IMR-90 (cell line): ENCODE results near the gene CHRNA3. TPM values are rescaled to one million over a fixed set of nuclear protein-coding genes. Genes with fewer than 3 reads are reported as not detected.

ENCODE experiments used
- ATAC-seq: fragments of 200-7000 bp; cut with Tn5 transposase; 2 replicates; pipeline ENCODE4 v1.9.1; 2020; ENCODE audit warnings: low read depth, mild to moderate bottlenecking, moderate library complexity
- BruUV-seq: library from RNA; stranded (reverse); fragments of 400-500 nt; replicated peaks from 2 replicates; lab custom pipeline; 2021; lab: Mats Ljungman, UMichigan
- CTCF ChIA-PET: fragments of 300-600 bp; formaldehyde crosslinking; extraction: SDS; loops from one replicate; lab custom pipeline; 2021; ENCODE audit warnings: antibody characterized with exemption; lab: Yijun Ruan, JAX
- POLR2A ChIA-PET: fragments of 300-600 bp; sonication (Branson Sonifier 250); formaldehyde crosslinking; loops from one replicate; lab custom pipeline; 2022; ENCODE audit warnings: antibody characterized with exemption; ENCODE audit not compliant: unreplicated experiment; lab: Charles Lee
- DNase-seq: peaks from one replicate; pipeline ENCODE4 v3.0.0; 2013
- H2AFZ ChIP-seq: replicated peaks from 2 replicates; pipeline ENCODE3; 2013; ENCODE audit warnings: low read length, mild to moderate bottlenecking; ENCODE audit not compliant: poor library complexity
- H2AK5ac ChIP-seq: 2 replicates; pipeline ENCODE4 v1.6.1; 2013; ENCODE audit warnings: low read depth, low read length, inconsistent platforms
- H2AK9ac ChIP-seq: replicated peaks from 2 replicates; pipeline ENCODE3; 2013; ENCODE audit warnings: mild to moderate bottlenecking, low read depth, low read length, moderate library complexity; ENCODE audit not compliant: poor library complexity
- H2BK120ac ChIP-seq: 2 replicates; pipeline ENCODE4 v1.6.1; 2013; ENCODE audit warnings: low read depth, low read length, inconsistent platforms
- H2BK15ac ChIP-seq: 3 replicates; pipeline ENCODE4 v1.6.1; 2013; ENCODE audit warnings: low read depth, low read length, inconsistent platforms
- H2BK20ac ChIP-seq: 2 replicates; pipeline ENCODE4 v1.6.1; 2013; ENCODE audit warnings: low read depth, mild to moderate bottlenecking, inconsistent platforms, low read length, moderate library complexity
- H2BK5ac ChIP-seq: 2 replicates; pipeline ENCODE4 v1.6.1; 2013; ENCODE audit warnings: mild to moderate bottlenecking, low read depth, low read length, inconsistent platforms; ENCODE audit not compliant: poor library complexity, severe bottlenecking
- H3K14ac ChIP-seq: replicated peaks from 2 replicates; pipeline ENCODE4 v1.6.1; 2013; ENCODE audit warnings: low read depth, low read length, inconsistent platforms
- H3K18ac ChIP-seq: 2 replicates; pipeline ENCODE4 v1.6.1; 2013; ENCODE audit warnings: low read depth, low read length, control low read depth
- H3K23ac ChIP-seq: 2 replicates; pipeline ENCODE4 v1.6.1; 2013; ENCODE audit warnings: low read depth, low read length, inconsistent platforms
- H3K27ac ChIP-seq: 2 replicates; pipeline ENCODE4 v1.5.1; 2013; ENCODE audit warnings: mild to moderate bottlenecking, control low read depth, low read length; ENCODE audit not compliant: insufficient read depth
- H3K27me3 ChIP-seq: 2 replicates; pipeline ENCODE4 v1.6.1; 2013; ENCODE audit warnings: low read length; ENCODE audit not compliant: control insufficient read depth, insufficient read depth
- H3K36me3 ChIP-seq: 2 replicates; pipeline ENCODE4 v1.6.1; 2013; ENCODE audit warnings: low read length, mixed read lengths; ENCODE audit not compliant: control insufficient read depth, insufficient read depth
- H3K4ac ChIP-seq: 2 replicates; pipeline ENCODE4 v1.6.1; 2013; ENCODE audit warnings: low read depth, low read length, inconsistent platforms
- H3K4me1 ChIP-seq: 2 replicates; pipeline ENCODE4 v1.6.1; 2013; ENCODE audit warnings: low read length, mixed read lengths; ENCODE audit not compliant: control insufficient read depth, insufficient read depth
- H3K4me2 ChIP-seq: 2 replicates; pipeline ENCODE4 v1.6.1; 2013; ENCODE audit warnings: low read depth, mild to moderate bottlenecking, control low read depth, low read length, moderate library complexity
- H3K4me3 ChIP-seq: 2 replicates; pipeline ENCODE4 v1.5.1; 2013; ENCODE audit warnings: low read depth, mild to moderate bottlenecking, control low read depth, low read length, moderate library complexity; ENCODE audit not compliant: insufficient read depth
- H3K56ac ChIP-seq: 2 replicates; pipeline ENCODE4 v1.6.1; 2013; ENCODE audit warnings: low read length, inconsistent platforms; ENCODE audit not compliant: insufficient read depth; ENCODE audit errors: extremely low read depth
- H3K79me1 ChIP-seq, 2 experiments: 2 replicates each; pipeline ENCODE4 v1.6.1; 2013; ENCODE audit warnings: low read length in 2 of 2, inconsistent platforms in 1 of 2, low read depth in 1 of 2
- H3K9ac ChIP-seq: 2 replicates; pipeline ENCODE4 v1.6.1; 2013; ENCODE audit warnings: low read depth, low read length, control low read depth
- H3K9me1 ChIP-seq: 2 replicates; pipeline ENCODE4 v1.6.1; 2013; ENCODE audit warnings: low read length, inconsistent platforms; ENCODE audit not compliant: insufficient read depth
- H3K9me3 ChIP-seq: 2 replicates; pipeline ENCODE4 v1.6.1; 2013; ENCODE audit warnings: low read length; ENCODE audit not compliant: control insufficient read depth, insufficient read depth
- H4K20me1 ChIP-seq: 2 replicates; pipeline ENCODE4 v1.6.1; 2013; ENCODE audit warnings: low read length, inconsistent platforms; ENCODE audit not compliant: insufficient read depth
- H4K5ac ChIP-seq: 2 replicates; pipeline ENCODE4 v1.6.1; 2013; ENCODE audit warnings: mild to moderate bottlenecking, low read depth, low read length, control low read depth
- H4K8ac ChIP-seq, 2 experiments: 2 replicates each; pipeline ENCODE4 v1.6.1; 2013; ENCODE audit warnings: low read depth in 2 of 2, low read length in 2 of 2, control low read depth in 1 of 2, inconsistent platforms in 1 of 2
- H4K91ac ChIP-seq: 2 replicates; pipeline ENCODE4 v1.6.1; 2013; ENCODE audit warnings: low read depth, low read length, inconsistent platforms; ENCODE audit not compliant: insufficient read depth
- FOS ChIP-seq: fragments of 150-350 bp; IDR thresholded peaks from 2 replicates; pipeline ENCODE4 v1.6.1; 2016; ENCODE audit warnings: low read depth, low read length
- MAZ ChIP-seq: IDR thresholded peaks from 2 replicates; pipeline ENCODE4 v1.6.1; 2012; ENCODE audit warnings: low read depth, mild to moderate bottlenecking, low read length, improper control_type of control experiment, moderate library complexity, borderline replicate concordance
- RAD21 ChIP-seq: IDR thresholded peaks from 2 replicates; pipeline ENCODE4 v1.6.1; 2012; ENCODE audit warnings: low read length, improper control_type of control experiment
- RCOR1 ChIP-seq: IDR thresholded peaks from 2 replicates; pipeline ENCODE4 v1.6.1; 2012; ENCODE audit warnings: mild to moderate bottlenecking, low read length, improper control_type of control experiment; ENCODE audit not compliant: insufficient replicate concordance
- RFX5 ChIP-seq: IDR thresholded peaks from 2 replicates; pipeline ENCODE4 v1.8.0; 2012; ENCODE audit warnings: low read depth, mild to moderate bottlenecking, low read length, moderate library complexity
- WGBS, 2 experiments: methylation state at CpG; one replicate each; pipeline versions ENCODE4 v1.1.5 to v1.1.7; 2013; ENCODE audit warnings: missing lambda C conversion rate in 2 of 2; ENCODE audit not compliant: insufficient read length in 1 of 2; ENCODE audit errors: extremely low coverage in 2 of 2; 5-methylcytosine and 5-hydroxymethylcytosine counted together
- dilution Hi-C: fragments of 300-500 bp; cut with HindIII; formaldehyde crosslinking; loops from one replicate; pipeline ENCODE4 v1.14.3; 2018; ENCODE audit warnings: low sequenced_read_pairs; ENCODE audit not compliant: unreplicated experiment
- in situ Hi-C: fragments of 300-500 bp; cut with MboI; formaldehyde crosslinking; loops from 3 replicates; pipeline ENCODE4 v1.14.3; 2019; ENCODE audit warnings: low sequenced_read_pairs, inconsistent platforms, mixed read lengths
- intact Hi-C: fragments of 100-400 bp; cut with micrococcal nuclease; formaldehyde crosslinking; loops from 2 replicates; pipeline ENCODE4 v1.10.0; 2022
- polyA plus RNA-seq, 3 experiments: library from polyadenylated mRNA; depleted of rRNA; stranded (reverse); fragments of >200 nt; gene quantifications; 2 replicates each; pipeline ENCODE4 v1.2.3, GENCODE V29; 2012; ENCODE audit warnings: low replicate concordance in 1 of 3
- total RNA-seq: library from RNA; depleted of rRNA; stranded (reverse); fragments of >200 nt; gene quantifications from 2 replicates; pipeline ENCODE4 v1.2.3, GENCODE V29; 2012

The CHRNA3 gene
- total and polyA plus RNA-seq, 2 of the 4 experiments (the other 2 are of a cell fraction): not detected

GRCh38 chr15:78634210-78635145, 13.7 kb upstream of the CHRNA3 start:
- no peaks in the 10 kb centered on the region for H3K79me1 ChIP-seq
- no peaks in the 10 kb centered on the region for H3K4me1 ChIP-seq
- POLR2A ChIA-PET: no interaction called here
- H2BK120ac ChIP-seq: no peak overlapping the region
- H3K4me3 ChIP-seq: no peak overlapping the region
- H3K56ac ChIP-seq: no peak overlapping the region
- H3K9me1 ChIP-seq: no peaks in the 10 kb centered on the region
- peak overlapping the region; percentile 55 for H2AK9ac ChIP-seq
- in situ Hi-C loops: no loop called here
- no peaks in the 10 kb centered on the region for H3K36me3 ChIP-seq
- peaks cover 5% of the 10 kb centered on the region for H3K9me3 ChIP-seq
- no peak overlapping the region for H2AK5ac ChIP-seq
- no peak overlapping the region for H3K4me2 ChIP-seq
- H3K27ac ChIP-seq: no peak overlapping the region
- CTCF ChIA-PET: no interaction called here
- no peak overlapping the region for H4K91ac ChIP-seq
- no peak for DNase-seq
- intact Hi-C loops: loop anchor here (5.0 kb wide), 1 partner anchor 378 kb away; no protein-coding TSS in a partner anchor
- no TSS peak for BruUV-seq
- peak overlapping the region; percentile 21 for H2AFZ ChIP-seq
- no peak overlapping the region for H2BK5ac ChIP-seq
- H3K4ac ChIP-seq: no peak overlapping the region
- TF ChIP-seq FOS (no peak), RAD21 (no peak), RFX5 (no peak), MAZ (no peak), RCOR1 (no peak)
- H3K27me3 ChIP-seq: peaks cover 34% of the 10 kb centered on the region
- no peak overlapping the region for H4K8ac ChIP-seq
- H2BK15ac ChIP-seq: no peak overlapping the region
- H2BK20ac ChIP-seq: no peak overlapping the region
- no peak overlapping the region for H4K5ac ChIP-seq
- ATAC-seq: no peak
- no peak overlapping the region for H3K18ac ChIP-seq
- H4K20me1 ChIP-seq: no peaks in the 10 kb centered on the region
- no peak overlapping the region for H3K9ac ChIP-seq
- dilution Hi-C loops: no loop called here
- H3K14ac ChIP-seq: no peak overlapping the region
- no CpG with 5 or more reads among the region's 12 CpGs for WGBS, 2 experiments
- no peak overlapping the region for H3K23ac ChIP-seq
